Right ventricle myocardium superior (tissue), 1 donor: ENCODE data around the gene OLA1. TPM values are rescaled to one million over a fixed set of nuclear protein-coding genes. Genes with fewer than 3 reads are reported as not detected.

Source experiments
- ATAC-seq: fragments of 200-7000 bp; cut with Tn5 transposase; one replicate; pipeline ENCODE4 v1.9.1; 2020; ENCODE audit warnings: mild to moderate bottlenecking; ENCODE audit not compliant: poor library complexity
- DNase-seq: peaks from one replicate; pipeline ENCODE4 v3.0.0-alpha.2; 2020
- intact Hi-C: fragments of 100-400 bp; cut with DNase I; formaldehyde crosslinking; loops from one replicate; pipeline ENCODE4 v1.11.2; 2022
- total RNA-seq: library from RNA; stranded (reverse); fragmentation: NEBNext Ultra II Directional; extraction: Animal tissue kit (Norgen Biotek cat#: 25700); gene quantifications from one replicate; pipeline ENCODE4 v1.2.1, GENCODE V29; 2021
- donor health status: DM: no; HTN: yes; CAD: no; lungs with severe emphysema.

The OLA1 gene
- total RNA-seq, 1 donor from 2014 or later: 71.3 TPM

DNA sequence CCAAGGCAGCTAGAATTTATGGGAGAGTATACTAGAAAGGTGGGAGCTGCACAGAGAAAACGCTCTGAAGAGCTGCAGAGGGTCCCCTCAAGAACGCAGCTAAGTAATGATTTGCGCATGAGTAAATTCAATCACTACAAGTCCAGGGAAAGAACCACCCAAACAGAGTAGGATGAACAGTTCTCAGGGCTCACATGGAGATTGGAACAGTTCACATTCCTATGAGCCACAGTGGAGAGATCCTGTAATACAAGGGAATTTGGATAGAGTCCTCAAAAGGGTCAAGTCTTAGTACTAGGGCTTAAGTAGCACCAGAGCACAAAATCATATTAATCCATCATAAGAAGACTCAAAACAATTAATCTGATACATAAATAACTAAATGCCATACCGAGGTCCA lies 12.7 kb downstream of the OLA1 start:
- intact Hi-C loops: no loop called here
- ATAC-seq (no peak), DNase-seq (no peak)

DNA sequence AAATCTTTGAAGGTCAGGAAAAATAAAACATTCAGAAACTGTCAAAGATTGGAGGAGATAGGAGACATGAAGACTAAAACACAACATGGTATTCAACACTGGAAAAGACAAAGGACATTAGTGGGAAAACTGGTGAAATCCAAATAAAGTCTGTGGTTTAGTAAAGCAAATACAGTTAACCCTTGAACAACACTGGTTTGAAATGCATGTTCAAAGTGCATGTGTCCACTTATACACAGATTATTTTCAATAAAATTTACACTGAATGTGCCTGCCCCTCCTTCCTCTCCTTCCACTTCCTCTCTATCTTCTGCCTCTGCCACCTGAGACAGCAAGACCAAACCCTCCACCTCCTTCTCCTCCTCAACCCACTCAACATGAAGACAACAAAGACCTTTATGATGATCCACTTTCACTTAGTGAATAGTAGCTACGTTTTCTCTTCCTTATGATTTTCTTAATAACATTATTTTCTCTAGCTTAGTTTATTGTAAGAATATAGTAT lies 14.5 kb downstream of the OLA1 start:
- intact Hi-C loops: no loop called here
- DNase-seq: no peak

GRCh38 chr2:174227748-174228147 lies 20.6 kb downstream of the OLA1 start:
- DNase-seq: no peak

More for the DNA sequence above, 14.5 kb downstream of the OLA1 start:
- ATAC-seq: no peak

GRCh38 chr2:174224665-174225288 lies 23.6 kb downstream of the OLA1 start:
- ATAC-seq: no peak
- intact Hi-C loops: no loop called here
- DNase-seq: no peak

More at GRCh38 chr2:174227748-174228147, 20.6 kb downstream of the OLA1 start:
- intact Hi-C loops: no loop called here
- ATAC-seq: no peak

GRCh38 chr2:174224125-174224524 lies 24.2 kb downstream of the OLA1 start:
- ATAC-seq: no peak
- intact Hi-C loops: no loop called here
- DNase-seq: no peak

DNA sequence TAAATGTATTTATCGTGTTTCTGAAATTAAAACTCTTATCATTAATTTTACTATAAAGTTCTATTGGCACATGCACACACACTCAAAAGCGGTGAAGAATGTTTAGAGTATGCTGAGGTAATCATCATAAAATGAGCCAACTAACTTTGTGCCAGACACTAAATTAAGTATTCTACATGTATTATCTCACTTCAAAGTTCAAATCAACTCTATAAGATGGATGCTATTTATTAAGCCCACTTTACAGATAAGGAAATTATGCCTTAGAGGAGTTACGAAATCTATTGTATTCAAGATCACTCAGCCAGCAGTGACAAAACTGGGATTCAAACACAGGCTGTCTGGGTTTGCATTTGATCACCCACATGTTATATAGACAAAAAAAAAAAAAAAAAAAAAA lies 24.9 kb downstream of the OLA1 start:
- ATAC-seq: no peak
- no peak for DNase-seq
- intact Hi-C loops: no loop called here

DNA sequence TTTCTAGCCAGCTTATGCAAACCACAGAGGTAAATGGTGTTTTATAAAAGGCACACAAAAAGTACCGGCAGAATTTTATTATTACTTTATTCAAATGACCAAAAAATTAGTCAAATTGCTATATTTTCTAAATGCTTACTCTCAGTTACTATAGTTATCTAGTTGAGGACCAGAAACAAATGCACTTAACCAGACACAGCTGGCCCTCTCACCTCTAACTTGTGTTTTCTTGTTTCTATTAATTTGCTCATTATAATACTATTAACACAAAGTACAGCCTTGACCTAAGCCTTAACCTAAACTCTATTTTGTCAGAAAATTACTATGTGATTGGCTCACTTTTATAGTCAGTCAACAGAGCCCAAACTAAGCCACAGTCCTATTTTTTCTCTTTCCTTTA lies 26.2 kb downstream of the OLA1 start:
- DNase-seq (no peak), ATAC-seq (no peak)
- intact Hi-C loops: no loop called here

DNA sequence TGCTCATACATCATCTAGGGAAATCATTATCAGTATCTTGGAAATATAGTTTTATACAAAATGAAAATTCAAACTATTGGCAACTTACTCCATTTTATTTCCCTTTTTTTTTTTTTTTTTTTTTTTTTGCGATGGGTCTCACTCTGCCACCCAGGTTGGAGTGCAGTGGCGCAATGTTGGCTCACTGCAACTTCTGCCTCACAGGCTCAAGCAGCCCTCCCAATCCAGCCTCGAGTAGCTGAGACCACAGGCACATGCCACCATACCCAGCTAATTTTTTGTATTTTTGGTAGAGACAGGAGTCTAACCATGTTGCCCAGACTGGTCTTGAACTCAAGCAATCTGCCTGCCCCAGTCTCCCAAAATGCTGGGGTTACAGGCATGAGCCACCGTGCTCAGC lies 29.0 kb downstream of the OLA1 start:
- intact Hi-C loops: no loop called here
- ATAC-seq: no peak
- no peak for DNase-seq

GRCh38 chr2:174218773-174219172 lies 29.6 kb downstream of the OLA1 start:
- ATAC-seq: no peak
- intact Hi-C loops: no loop called here
- no peak for DNase-seq

- intact Hi-C loops: no loop called here
- ATAC-seq (no peak), DNase-seq (no peak)
Measured at GRCh38 chr2:174217869-174218268, 30.5 kb downstream of the OLA1 start.

GRCh38 chr2:174211954-174212353 lies 36.4 kb downstream of the OLA1 start:
- no peak for DNase-seq
- ATAC-seq: no peak
- intact Hi-C loops: no loop called here

DNA sequence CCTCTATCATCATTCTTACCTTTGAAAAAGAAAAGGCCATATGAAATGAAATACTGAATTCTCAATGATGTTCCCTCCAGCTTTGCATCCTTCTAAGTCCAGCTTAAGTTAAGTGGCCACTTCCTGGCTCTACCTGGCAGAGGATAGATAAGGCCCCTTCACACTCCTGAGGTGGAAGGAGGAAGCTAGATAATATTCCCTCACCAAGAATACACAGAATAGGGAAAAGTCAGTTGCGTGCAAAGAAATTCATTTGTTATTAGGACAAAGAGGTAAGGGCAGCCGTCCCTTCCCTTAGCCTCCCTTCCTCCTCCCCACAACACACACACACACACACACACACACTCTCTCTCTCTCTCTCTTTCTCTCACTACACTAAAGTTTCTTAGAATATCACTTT lies 37.5 kb downstream of the OLA1 start:
- intact Hi-C loops: no loop called here
- ATAC-seq (no peak), DNase-seq (no peak)

DNA sequence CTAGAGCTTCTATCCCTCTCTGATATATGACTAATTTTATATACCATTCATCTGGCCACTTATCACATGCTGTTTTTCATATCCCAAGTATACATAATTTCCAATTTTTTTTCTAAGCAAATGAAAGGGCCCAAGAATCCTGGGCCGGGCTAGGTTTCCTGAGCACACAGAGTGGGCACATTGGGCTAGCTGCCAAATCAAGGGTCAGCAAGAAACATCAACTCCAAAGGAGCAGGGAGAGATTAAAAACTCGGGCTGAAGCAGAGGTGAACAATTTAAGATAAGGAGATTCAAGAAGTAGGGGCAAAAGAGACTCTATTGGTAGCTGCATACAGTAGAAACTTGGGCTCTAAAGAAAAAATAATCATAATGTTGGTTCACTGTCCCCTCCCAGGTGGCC lies 39.0 kb downstream of the OLA1 start:
- DNase-seq: no peak
- ATAC-seq: no peak
- intact Hi-C loops: no loop called here

- DNase-seq (no peak), ATAC-seq (no peak)
- intact Hi-C loops: no loop called here
Measured at GRCh38 chr2:174208026-174208425, 40.3 kb downstream of the OLA1 start.

- no peak for DNase-seq
- intact Hi-C loops: no loop called here
- ATAC-seq: no peak
Measured at GRCh38 chr2:174205562-174205961, 42.8 kb downstream of the OLA1 start.

- intact Hi-C loops: no loop called here
- no peak for ATAC-seq
- DNase-seq: no peak
Measured at GRCh38 chr2:174202188-174202587, 46.1 kb downstream of the OLA1 start.

GRCh38 chr2:174198846-174199564 lies 49.3 kb downstream of the OLA1 start:
- intact Hi-C loops: no loop called here
- DNase-seq (no peak), ATAC-seq (no peak)

GRCh38 chr2:174195253-174195652 lies 53.1 kb downstream of the OLA1 start:
- DNase-seq (no peak), ATAC-seq (no peak)
- intact Hi-C loops: no loop called here

GRCh38 chr2:174193737-174194136 lies 54.6 kb downstream of the OLA1 start:
- no peak for DNase-seq

GRCh38 chr2:174192664-174193063 lies 55.7 kb downstream of the OLA1 start:
- DNase-seq (no peak), ATAC-seq (no peak)
- intact Hi-C loops: no loop called here

More at GRCh38 chr2:174193737-174194136, 54.6 kb downstream of the OLA1 start:
- no peak for ATAC-seq
- intact Hi-C loops: no loop called here
